Measurements from ENCODE around the gene ZMIZ2. TPM values are rescaled to one million over a fixed set of nuclear protein-coding genes. Genes with fewer than 3 reads are reported as not detected.

The ZMIZ2 gene
- total and polyA plus RNA-seq, 9 of the 15 experiments (the other 6 are each of a cell fraction or from before 2014, with no cell fraction given), result 0.13 to 40.3 (median 4.9) TPM

DNA sequence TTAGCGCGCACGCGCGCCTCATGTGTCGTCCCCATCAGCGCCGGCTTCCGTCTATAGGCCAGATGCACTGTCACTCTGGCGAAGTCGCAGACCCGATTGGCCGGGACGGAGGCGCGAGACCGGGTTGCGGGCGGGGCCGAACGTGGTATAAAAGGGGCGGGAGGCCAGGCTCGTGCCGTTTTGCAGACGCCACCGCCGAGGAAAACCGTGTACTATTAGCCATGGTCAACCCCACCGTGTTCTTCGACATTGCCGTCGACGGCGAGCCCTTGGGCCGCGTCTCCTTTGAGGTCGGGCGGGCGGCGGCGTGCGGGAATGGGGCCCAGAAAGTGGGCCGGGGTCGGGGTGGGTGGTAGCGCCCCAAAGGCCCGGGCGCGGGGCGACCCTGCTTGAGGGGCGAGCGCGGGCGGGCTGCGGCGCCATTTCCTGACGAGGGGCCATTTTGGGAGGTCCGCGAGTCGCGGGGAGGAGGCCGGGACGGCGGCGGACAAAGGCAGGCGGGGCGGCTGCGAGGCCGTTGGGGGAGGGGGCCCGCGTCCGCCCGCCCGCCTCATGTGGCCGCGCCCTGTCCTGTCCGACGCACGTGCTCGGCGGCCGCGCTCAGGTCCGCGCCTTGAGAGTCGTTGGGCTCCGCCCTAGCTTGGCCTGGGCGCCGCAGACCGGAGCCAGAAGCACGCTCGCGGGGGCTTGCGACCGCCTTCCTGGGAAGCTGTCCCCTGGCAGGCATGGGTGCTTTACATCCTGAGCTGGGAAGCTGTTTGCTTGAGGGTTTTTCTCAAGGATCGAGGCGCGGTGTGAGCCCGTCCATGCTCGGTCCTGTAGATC is 48.1 kb downstream of the ZMIZ2 start, which contains the start of gene PPIA (continued):
- TF ChIP-seq, protein P1, sequence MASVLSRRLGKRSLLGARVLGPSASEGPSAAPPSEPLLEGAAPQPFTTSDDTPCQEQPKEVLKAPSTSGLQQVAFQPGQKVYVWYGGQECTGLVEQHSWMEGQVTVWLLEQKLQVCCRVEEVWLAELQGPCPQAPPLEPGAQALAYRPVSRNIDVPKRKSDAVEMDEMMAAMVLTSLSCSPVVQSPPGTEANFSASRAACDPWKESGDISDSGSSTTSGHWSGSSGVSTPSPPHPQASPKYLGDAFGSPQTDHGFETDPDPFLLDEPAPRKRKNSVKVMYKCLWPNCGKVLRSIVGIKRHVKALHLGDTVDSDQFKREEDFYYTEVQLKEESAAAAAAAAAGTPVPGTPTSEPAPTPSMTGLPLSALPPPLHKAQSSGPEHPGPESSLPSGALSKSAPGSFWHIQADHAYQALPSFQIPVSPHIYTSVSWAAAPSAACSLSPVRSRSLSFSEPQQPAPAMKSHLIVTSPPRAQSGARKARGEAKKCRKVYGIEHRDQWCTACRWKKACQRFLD (CRISPR knock-in tag; IDR thresholded peaks at IDR 0.05), result no peak; the same call in none of the 2 replicates
- TF ChIP-seq ZBTB17 (CRISPR knock-in tag; IDR thresholded peaks at IDR 0.05), result peak; percentile 85
- peak; percentile 39; the same call in 1 of the 2 replicates for TF ChIP-seq NFXL1 (CRISPR knock-in tag; IDR thresholded peaks at IDR 0.05)
- TF ChIP-seq TAF15 (IDR thresholded peaks at IDR 0.05; ENCODE audit: low read depth, low read length), result peak; percentile 51; the same call in 1 of the 2 replicates
- peak; percentile 48; the same call in 1 of the 2 replicates for TF ChIP-seq JUN (IDR thresholded peaks at IDR 0.05; ENCODE audit: borderline replicate concordance, low read depth, low read length)
- peak; percentile 89; the same call in 1 of the 2 replicates for TF ChIP-seq JUN (CRISPR knock-in tag; IDR thresholded peaks at IDR 0.05; ENCODE audit: borderline replicate concordance)
- peak; percentile 98 for TF ChIP-seq RBM25 (IDR thresholded peaks at IDR 0.05; ENCODE audit: low read depth, low read length, severe bottlenecking)
- TF ChIP-seq ATF1 (CRISPR knock-in tag; IDR thresholded peaks at IDR 0.05), result no peak
- peak; percentile 78 for TF ChIP-seq ATF1 (tag; IDR thresholded peaks at IDR 0.05)
- TF ChIP-seq ZNF197 (CRISPR knock-in tag; IDR thresholded peaks at IDR 0.05; ENCODE audit: low read depth), result peak; percentile 8; the same call in 1 of the 2 replicates
- TF ChIP-seq NKRF (IDR thresholded peaks at IDR 0.05; ENCODE audit: borderline replicate concordance), result peak; percentile 83; the same call in 1 of the 2 replicates
- peak; percentile 92 for TF ChIP-seq SP2 (IDR thresholded peaks at IDR 0.05; ENCODE audit: extremely low read depth, low read depth, low read length, poor library complexity, severe bottlenecking)
- 0 out of 2 replicates have a peak, but pooled peaks have one; percentile 13 for TF ChIP-seq ETV5 (CRISPR knock-in tag; IDR thresholded peaks at IDR 0.05; ENCODE audit: low read depth)
- TF ChIP-seq SAP30 (IDR thresholded peaks at IDR 0.05; ENCODE audit: borderline replicate concordance, insufficient read depth, low read depth, low read length, poor library complexity, severe bottlenecking), result peak; percentile 83
- no peak for TF ChIP-seq RBM34 (IDR thresholded peaks at IDR 0.05; ENCODE audit: borderline replicate concordance, insufficient read depth, low read length)
- no peak for TF ChIP-seq ZNF212 (CRISPR knock-in tag; IDR thresholded peaks at IDR 0.05)
- TF ChIP-seq, protein P2, sequence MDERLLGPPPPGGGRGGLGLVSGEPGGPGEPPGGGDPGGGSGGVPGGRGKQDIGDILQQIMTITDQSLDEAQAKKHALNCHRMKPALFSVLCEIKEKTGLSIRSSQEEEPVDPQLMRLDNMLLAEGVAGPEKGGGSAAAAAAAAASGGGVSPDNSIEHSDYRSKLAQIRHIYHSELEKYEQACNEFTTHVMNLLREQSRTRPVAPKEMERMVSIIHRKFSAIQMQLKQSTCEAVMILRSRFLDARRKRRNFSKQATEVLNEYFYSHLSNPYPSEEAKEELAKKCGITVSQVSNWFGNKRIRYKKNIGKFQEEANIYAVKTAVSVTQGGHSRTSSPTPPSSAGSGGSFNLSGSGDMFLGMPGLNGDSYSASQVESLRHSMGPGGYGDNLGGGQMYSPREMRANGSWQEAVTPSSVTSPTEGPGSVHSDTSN (CRISPR knock-in tag; IDR thresholded peaks at IDR 0.05; ENCODE audit: low read depth), result peak; percentile 99
- TF ChIP-seq, protein P2 (tag; conservative IDR thresholded peaks at IDR 0.05; ENCODE audit: low read depth), result peak; percentile 98
- TF ChIP-seq POLR2A (conservative IDR thresholded peaks at IDR 0.05), result peak; percentile 99
- TF ChIP-seq ZNF75A (CRISPR knock-in tag; IDR thresholded peaks at IDR 0.05), result no peak
- TF ChIP-seq ZZZ3 (IDR thresholded peaks at IDR 0.05), result no peak
- no peak for TF ChIP-seq ADNP (tag; IDR thresholded peaks at IDR 0.05)
